H1 (cell line): ENCODE measurements around the gene IFRD1. TPM values are rescaled to one million over a fixed set of nuclear protein-coding genes. Genes with fewer than 3 reads are reported as not detected.

Experiments used
- CTCF ChIA-PET: fragments of 300-600 bp; sonication (Branson Sonifier 250); formaldehyde crosslinking; loops from one replicate; lab custom pipeline; 2021; ENCODE audit not compliant: partially characterized antibody; lab: Charles Lee
- POLR2A ChIA-PET: fragments of 300-600 bp; sonication (Branson Sonifier 250); formaldehyde crosslinking; loops from one replicate; lab custom pipeline; 2021; ENCODE audit warnings: inconsistent platforms; ENCODE audit not compliant: partially characterized antibody; lab: Charles Lee
- DNase-seq, 2 experiments: peaks; one replicate each; pipeline versions ENCODE4 v3.0.0 to v3.0.0-alpha.2; 2010 to 2022; ENCODE audit warnings: low spot score in 2 of 2, low read depth in 1 of 2, mixed read lengths in 1 of 2
- FAIRE-seq: peaks from 2 replicates; lab custom pipeline; 2011; peaks lifted over from hg19 to GRCh38; lab: Jason Lieb, UNC
- H2AFZ ChIP-seq: 2 replicates; pipeline ENCODE4 v1.8.1; 2012; ENCODE audit warnings: low read length, inconsistent platforms
- H2AK5ac ChIP-seq: 2 replicates; pipeline ENCODE4 v1.6.1; 2013; ENCODE audit warnings: low read depth, low read length
- H2BK120ac ChIP-seq: replicated peaks from 2 replicates; pipeline ENCODE3; 2013; ENCODE audit warnings: low read depth, low read length, inconsistent platforms
- H2BK12ac ChIP-seq: 2 replicates; pipeline ENCODE4 v1.6.1; 2013; ENCODE audit warnings: low read depth, low read length
- H2BK15ac ChIP-seq: 2 replicates; pipeline ENCODE4 v1.6.1; 2013; ENCODE audit warnings: low read length
- H2BK20ac ChIP-seq: 2 replicates; pipeline ENCODE4 v1.6.1; 2013; ENCODE audit warnings: low read length
- H2BK5ac ChIP-seq: 2 replicates; pipeline ENCODE4 v1.6.1; 2013; ENCODE audit warnings: low read depth, low read length
- H3K14ac ChIP-seq: 2 replicates; pipeline ENCODE4 v1.6.1; 2013; ENCODE audit warnings: inconsistent platforms; ENCODE audit not compliant: insufficient read length
- H3K18ac ChIP-seq: 2 replicates; pipeline ENCODE4 v1.6.1; 2013; ENCODE audit warnings: low read length; ENCODE audit errors: extremely low read depth
- H3K23ac ChIP-seq: 2 replicates; pipeline ENCODE4 v1.6.1; 2013; ENCODE audit warnings: inconsistent platforms; ENCODE audit not compliant: insufficient read length
- H3K23me2 ChIP-seq: 2 replicates; pipeline ENCODE4 v1.6.1; 2013; ENCODE audit warnings: low read depth, low read length
- H3K27ac ChIP-seq: 2 replicates; pipeline ENCODE4 v1.6.1; 2011; ENCODE audit warnings: low read depth, low read length, inconsistent platforms
- H3K27me3 ChIP-seq, 4 experiments: replicated peaks in 1 of 4; 1 replicate in 1 of 4; 2 replicates in 3 of 4; pipeline versions ENCODE4 v1.6.1 to v1.8.1; 2011 to 2013; ENCODE audit warnings: low read length in 3 of 4, mild to moderate bottlenecking in 3 of 4, inconsistent platforms in 2 of 4, mixed read lengths in 2 of 4, moderate library complexity in 1 of 4; ENCODE audit not compliant: control insufficient read depth in 3 of 4, insufficient read depth in 3 of 4; ENCODE audit errors: extremely low read depth in 1 of 4
- H3K36me3 ChIP-seq, 4 experiments: 2 replicates each; pipeline versions ENCODE4 v1.6.1 to v1.8.1; 2011 to 2013; ENCODE audit warnings: mild to moderate bottlenecking in 4 of 4, low read length in 3 of 4, moderate library complexity in 2 of 4, control low read depth in 1 of 4, inconsistent platforms in 1 of 4; ENCODE audit not compliant: insufficient read depth in 4 of 4, control insufficient read depth in 2 of 4
- H3K4ac ChIP-seq: replicated peaks from 2 replicates; pipeline ENCODE3; 2013; ENCODE audit warnings: low read length, low read depth, mixed read lengths, inconsistent platforms; ENCODE audit not compliant: insufficient read length
- H3K4me1 ChIP-seq, 4 experiments: replicated peaks in 1 of 4; 1 replicate in 1 of 4; 2 replicates in 3 of 4; pipeline versions ENCODE4 v1.6.1 to v1.8.1; 2011 to 2013; ENCODE audit warnings: low read length in 3 of 4, inconsistent platforms in 2 of 4, mixed read lengths in 1 of 4; ENCODE audit not compliant: insufficient read depth in 4 of 4, control insufficient read depth in 3 of 4
- H3K4me2 ChIP-seq, 2 experiments: 2 replicates each; pipeline versions ENCODE4 v1.6.1 to v1.8.1; 2011 to 2013; ENCODE audit warnings: low read depth in 2 of 2, low read length in 2 of 2, control low read depth in 1 of 2, inconsistent platforms in 1 of 2, mild to moderate bottlenecking in 1 of 2; ENCODE audit not compliant: insufficient read depth in 1 of 2
- H3K4me3 ChIP-seq, 4 experiments: fragments of 200-600, 300-600 bp in 1 of 4; sonication (generic), shearing (Covaris generic), sonication (Bioruptor Twin) in 1 of 4; 2 replicates each; pipeline versions ENCODE4 v1.5.1 to v1.8.1; 2011 to 2016; ENCODE audit warnings: low read length in 4 of 4, low read depth in 3 of 4, control low read depth in 2 of 4, inconsistent platforms in 2 of 4, mild to moderate bottlenecking in 2 of 4, mixed read lengths in 1 of 4, moderate library complexity in 1 of 4; ENCODE audit not compliant: insufficient read depth in 2 of 4; ENCODE audit errors: extremely low read depth in 1 of 4
- H3K56ac ChIP-seq: replicated peaks from 2 replicates; pipeline ENCODE3; 2013; ENCODE audit warnings: low read depth, mild to moderate bottlenecking, mixed read lengths, low read length, inconsistent platforms; ENCODE audit not compliant: insufficient read length
- H3K79me1 ChIP-seq: 2 replicates; pipeline ENCODE4 v1.6.1; 2013; ENCODE audit warnings: low read depth, low read length, control low read depth
- H3K79me2 ChIP-seq, 2 experiments: 2 replicates each; pipeline versions ENCODE4 v1.6.1 to v1.8.1; 2012 to 2013; ENCODE audit warnings: low read length in 2 of 2, mild to moderate bottlenecking in 2 of 2, inconsistent platforms in 1 of 2; ENCODE audit not compliant: insufficient read depth in 2 of 2, control insufficient read depth in 1 of 2
- H3K9ac ChIP-seq, 4 experiments: replicated peaks in 1 of 4; 1 replicate in 1 of 4; 2 replicates in 3 of 4; pipeline versions ENCODE4 v1.6.1 to v1.8.1; 2011 to 2013; ENCODE audit warnings: low read depth in 3 of 4, low read length in 3 of 4, control low read depth in 2 of 4, mild to moderate bottlenecking in 2 of 4, moderate library complexity in 2 of 4, inconsistent platforms in 1 of 4; ENCODE audit errors: extremely low read depth in 1 of 4
- H3K9me3 ChIP-seq, 2 experiments: 2 replicates each; pipeline versions ENCODE4 v1.6.1 to v1.8.1; 2012 to 2013; ENCODE audit warnings: mild to moderate bottlenecking in 2 of 2, moderate library complexity in 2 of 2, control low read depth in 1 of 2, inconsistent platforms in 1 of 2, low read depth in 1 of 2, low read length in 1 of 2, mixed read lengths in 1 of 2; ENCODE audit not compliant: insufficient read depth in 2 of 2
- H4K20me1 ChIP-seq, 2 experiments: replicated peaks in 1 of 2; 2 replicates each; pipeline versions ENCODE3 to v1.8.1; 2011 to 2013; ENCODE audit warnings: inconsistent platforms in 2 of 2, low read length in 2 of 2, mild to moderate bottlenecking in 1 of 2; ENCODE audit not compliant: insufficient read depth in 2 of 2, control insufficient read depth in 1 of 2
- H4K5ac ChIP-seq: 2 replicates; pipeline ENCODE4 v1.6.1; 2013; ENCODE audit warnings: low read length, low read depth, mixed read lengths, inconsistent platforms; ENCODE audit not compliant: insufficient read length
- H4K8ac ChIP-seq: 2 replicates; pipeline ENCODE4 v1.8.0; 2013; ENCODE audit warnings: mild to moderate bottlenecking, moderate library complexity, low read length, inconsistent platforms; ENCODE audit not compliant: insufficient read depth; ENCODE audit errors: extremely low read depth
- H4K91ac ChIP-seq: replicated peaks from 2 replicates; pipeline ENCODE3; 2013; ENCODE audit warnings: low read length, mixed read lengths, inconsistent platforms; ENCODE audit not compliant: insufficient read length
- BCL11A ChIP-seq, 2 experiments: IDR thresholded peaks; one replicate each; pipeline ENCODE4 v1.6.1; 2011; ENCODE audit warnings: low read depth in 2 of 2, low read length in 2 of 2, mild to moderate bottlenecking in 2 of 2
- KDM1A ChIP-seq: fragments of 200-600, 300-600 bp; sonication (generic); IDR thresholded peaks from 2 replicates; pipeline ENCODE4 v1.7.1; 2016; ENCODE audit warnings: mild to moderate bottlenecking, low read length, borderline replicate concordance
- SP1 ChIP-seq: IDR thresholded peaks from 2 replicates; pipeline ENCODE4 v1.6.1; 2011; ENCODE audit warnings: low read depth, low read length
- WGBS, 2 experiments: shearing (Covaris generic) in 1 of 2; methylation state at CpG; one replicate each; pipeline versions ENCODE4 v1.1.6 to v1.1.7; 2013 to 2015; ENCODE audit warnings: low lambda C conversion rate in 2 of 2, mixed read lengths in 2 of 2, inconsistent platforms in 1 of 2, low coverage in 1 of 2, missing lambda C conversion rate in 1 of 2; ENCODE audit not compliant: insufficient replicate concordance in 2 of 2, insufficient coverage in 1 of 2, insufficient read length in 1 of 2; ENCODE audit errors: extremely low coverage in 1 of 2, missing lambda C conversion rate in 1 of 2; 5-methylcytosine and 5-hydroxymethylcytosine counted together
- polyA plus RNA-seq, 7 experiments: library from polyadenylated mRNA; depleted of rRNA in 3 of 7; stranded (reverse) in 5 of 7; unstranded in 2 of 7; fragments of >200 nt in 5 of 7; fragments of 200-250 nt in 2 of 7; gene quantifications; 1 replicate in 5 of 7; 2 replicates in 1 of 7; 4 replicates in 1 of 7; pipeline versions ENCODE4 v1.2.1 to v1.2.3, GENCODE V29; 2011 to 2013; ENCODE audit warnings: missing spikeins in 2 of 7, mixed read lengths in 2 of 7
- total RNA-seq: library from RNA; stranded (reverse); fragmentation: NEBNext Ultra II Directional; extraction: Animal tissue kit (Norgen Biotek cat#: 25700); gene quantifications from 2 replicates; pipeline ENCODE4 v1.2.1, GENCODE V29; 2021

Gene IFRD1
- total and polyA plus RNA-seq, 2 of the 8 experiments (the other 6 are each of a cell fraction or from before 2014, with no cell fraction given): 23.0 to 50.4 TPM

DNA sequence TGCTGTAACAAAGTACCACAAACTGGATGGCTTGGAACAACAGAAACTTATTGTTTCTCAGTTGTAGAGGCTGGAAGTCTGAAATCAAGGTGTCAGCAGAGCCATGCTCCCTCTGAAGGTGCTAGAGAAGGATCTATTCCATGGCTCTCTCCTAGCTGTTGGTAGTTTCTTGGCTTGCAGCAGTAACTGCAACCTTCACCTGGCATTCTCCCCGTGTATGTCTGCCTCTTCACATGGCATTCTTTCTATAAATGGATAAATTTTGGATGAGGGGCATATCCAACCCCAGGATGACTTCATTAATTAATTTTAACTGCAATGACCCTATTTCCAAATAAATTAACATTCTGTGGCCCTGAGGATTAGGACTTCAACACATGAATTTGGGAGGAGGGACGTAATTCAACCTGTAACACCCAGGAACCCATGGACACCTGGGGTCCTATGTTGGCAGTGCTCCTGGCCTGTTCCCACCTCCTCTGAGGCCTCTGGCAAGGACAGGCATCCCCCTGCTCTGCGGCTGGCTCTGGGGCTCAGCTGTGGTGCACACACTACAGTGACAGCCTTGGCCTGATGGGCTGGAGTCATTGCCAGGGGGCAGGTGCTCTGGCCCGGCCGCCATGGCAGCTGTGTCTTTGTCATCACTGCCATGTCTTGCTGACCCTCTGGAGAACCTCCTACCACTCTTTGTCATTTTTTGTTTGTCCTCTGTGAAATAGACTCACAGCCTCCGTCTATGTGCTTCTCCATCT lies 61.4 kb downstream of the IFRD1 start:
- Histone ChIP-seq H3K9ac (no peak overlapping the region), H3K4me1 (no peaks in the 10 kb centered on the region), H4K5ac (no peak overlapping the region), H3K4me2 (no peak overlapping the region), H2AFZ (no peak overlapping the region), H3K79me1 (no peaks in the 10 kb centered on the region), H4K20me1 (no peaks in the 10 kb centered on the region), H3K23ac (no peak overlapping the region), H3K18ac (no peak overlapping the region), H3K4ac (no peak overlapping the region), H2BK12ac (no peak overlapping the region), H3K27ac (no peak overlapping the region), H2BK5ac (no peak overlapping the region), H2BK15ac (no peak overlapping the region), H2BK120ac (no peak overlapping the region), H4K91ac (no peak overlapping the region), H3K9me3 (no peaks in the 10 kb centered on the region), H2AK5ac (no peak overlapping the region), H3K23me2 (no peaks in the 10 kb centered on the region; the same call in 1 of the 2 replicates), H3K27me3 (no peaks in the 10 kb centered on the region), H2BK20ac (no peak overlapping the region), H3K36me3 (no peaks in the 10 kb centered on the region), H3K4me3 (no peak overlapping the region), H4K8ac (no peak overlapping the region), H3K14ac (no peak overlapping the region), H3K79me2 (no peaks in the 10 kb centered on the region), H3K56ac (no peak overlapping the region)
- TF ChIP-seq SP1: no peak
- TF ChIP-seq BCL11A (IDR thresholded peaks at IDR 0.05; ENCODE audit: low read depth in 2 of 2, low read length in 2 of 2): no peak
- TF ChIP-seq KDM1A: no peak
- FAIRE-seq: no peak
- POLR2A ChIA-PET: interaction anchor here (1.0 kb wide), 1 partner anchor 60 kb away, joined by 3 read pairs; no protein-coding TSS in a partner anchor
- CTCF ChIA-PET: interaction anchor here (2.0 to 2.7 kb wide), 2 partner anchors 15 to 16 kb away, joined by 5 to 16 read pairs; no protein-coding TSS in a partner anchor
- WGBS, 2 experiments: 79% methylated on average over 6 of the region's 6 CpGs; no CpG with 5 or more reads in 1 of the 2 experiments
- DNase-seq: no peak
